GM21717 (cell line): Measurements from ENCODE around the gene MRPS27.

Experiments used
- ATAC-seq: cut with Tn5 transposase; IDR thresholded peaks from one replicate; pipeline ENCODE4 v1.9.1; 2021; ENCODE audit warnings: mild to moderate bottlenecking, moderate library complexity; ENCODE audit not compliant: unreplicated experiment

MRPS27 gene

GRCh38 chr5:72206160-72206559, 113.9 kb downstream of the MRPS27 start:
- no peak for ATAC-seq

- no peak for ATAC-seq
Measured at GRCh38 chr5:72205431-72206009, 114.5 kb downstream of the MRPS27 start.

GRCh38 chr5:72204946-72205345, 115.1 kb downstream of the MRPS27 start:
- ATAC-seq = no peak

GRCh38 chr5:72203251-72203845, 116.7 kb downstream of the MRPS27 start:
- no peak for ATAC-seq

GRCh38 chr5:72202331-72202825, 117.7 kb downstream of the MRPS27 start:
- ATAC-seq = no peak

- no peak for ATAC-seq
Measured at GRCh38 chr5:72199681-72200080, 120.4 kb downstream of the MRPS27 start.

GRCh38 chr5:72197393-72197792, 122.6 kb downstream of the MRPS27 start:
- no peak for ATAC-seq

GRCh38 chr5:72195581-72195980, 124.5 kb downstream of the MRPS27 start:
- ATAC-seq = no peak

GRCh38 chr5:72194846-72195245, 125.2 kb downstream of the MRPS27 start:
- peak; percentile 82 for ATAC-seq

GRCh38 chr5:72191404-72191803, 128.6 kb downstream of the MRPS27 start:
- ATAC-seq = no peak

- no peak for ATAC-seq
Measured at GRCh38 chr5:72189146-72189545, 130.9 kb downstream of the MRPS27 start.

GRCh38 chr5:72188166-72188565, 131.9 kb downstream of the MRPS27 start:
- no peak for ATAC-seq

- ATAC-seq = no peak
Measured at GRCh38 chr5:72187388-72188075, 132.5 kb downstream of the MRPS27 start.

- no peak for ATAC-seq
Measured at GRCh38 chr5:72185496-72186329, 134.3 kb downstream of the MRPS27 start.

- ATAC-seq = no peak
Measured at GRCh38 chr5:72184408-72184807, 135.6 kb downstream of the MRPS27 start.

- ATAC-seq = no peak
Measured at GRCh38 chr5:72183101-72183520, 136.9 kb downstream of the MRPS27 start.

- ATAC-seq = no peak
Measured at GRCh38 chr5:72182686-72183085, 137.4 kb downstream of the MRPS27 start.

GRCh38 chr5:72180925-72181324, 139.1 kb downstream of the MRPS27 start:
- no peak for ATAC-seq

- ATAC-seq = no peak
Measured at GRCh38 chr5:72179816-72180440, 140.1 kb downstream of the MRPS27 start.

- ATAC-seq = no peak
Measured at GRCh38 chr5:72179028-72179815, 140.8 kb downstream of the MRPS27 start.
